GM15510 (cell line): ENCODE measurements around the gene KAT5.

Source experiments
- POLR2A ChIP-seq: IDR thresholded peaks from 3 replicates; pipeline ENCODE4 v1.6.1; 2011; ENCODE audit warnings: borderline replicate concordance; ENCODE audit not compliant: insufficient read length; ENCODE audit errors: extremely low read depth

KAT5 gene

GRCh38 chr11:65711785-65712632 is at the start of gene KAT5:
Gene KAT5 (plus strand): TSS chr11:65712252. CDS start chr11:65712268, 16 bp downstream.
- TF ChIP-seq POLR2A = peak; percentile 77

DNA sequence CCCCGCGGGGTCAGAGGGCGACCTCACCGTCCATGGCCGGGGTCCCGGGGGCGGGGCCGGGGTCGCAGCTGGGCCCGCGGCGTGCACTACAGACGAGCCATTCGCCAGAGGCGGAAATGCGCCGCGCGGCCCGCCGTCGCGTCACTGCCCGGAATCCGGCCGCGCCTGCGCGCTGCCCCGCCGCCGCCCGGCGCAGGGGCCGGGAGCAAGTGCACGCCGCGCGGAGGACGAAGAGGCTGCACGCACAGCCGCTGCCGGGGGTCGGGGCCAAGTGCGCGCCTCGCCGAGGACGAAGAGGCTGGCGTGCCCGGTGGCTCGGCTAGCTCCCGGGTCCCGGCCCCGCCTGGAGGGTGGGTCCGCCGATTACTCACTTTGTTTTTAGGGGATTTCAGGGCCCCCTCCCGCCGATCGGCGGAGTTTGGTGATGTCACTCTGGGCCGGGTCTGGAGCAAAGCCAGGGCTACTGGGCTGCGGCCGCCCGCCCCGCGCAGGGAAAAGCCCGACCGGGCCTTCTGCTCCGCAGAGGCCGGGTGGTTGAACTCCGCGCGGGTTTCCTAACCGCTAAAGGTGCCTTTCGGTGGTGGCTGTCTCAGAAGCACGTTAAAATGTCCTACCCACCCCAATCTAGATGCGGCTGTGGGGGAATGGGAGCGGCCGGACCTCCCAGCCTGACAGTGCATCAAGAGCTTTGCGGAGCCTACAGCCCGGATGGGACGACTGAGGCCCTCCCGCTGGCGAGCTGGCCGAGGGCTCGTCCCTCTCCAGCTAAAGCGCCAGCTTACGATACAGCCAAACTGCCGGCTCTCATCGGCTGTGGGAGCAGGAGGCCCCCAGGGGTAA is 49.0 kb upstream of the KAT5 start, which contains the start of gene RELA:
TSS of gene RELA (minus strand) at position 118 of the 840 bp plus-strand sequence. CDS start at position 34, 84 bp downstream.
- peak; percentile 72 for TF ChIP-seq POLR2A

DNA sequence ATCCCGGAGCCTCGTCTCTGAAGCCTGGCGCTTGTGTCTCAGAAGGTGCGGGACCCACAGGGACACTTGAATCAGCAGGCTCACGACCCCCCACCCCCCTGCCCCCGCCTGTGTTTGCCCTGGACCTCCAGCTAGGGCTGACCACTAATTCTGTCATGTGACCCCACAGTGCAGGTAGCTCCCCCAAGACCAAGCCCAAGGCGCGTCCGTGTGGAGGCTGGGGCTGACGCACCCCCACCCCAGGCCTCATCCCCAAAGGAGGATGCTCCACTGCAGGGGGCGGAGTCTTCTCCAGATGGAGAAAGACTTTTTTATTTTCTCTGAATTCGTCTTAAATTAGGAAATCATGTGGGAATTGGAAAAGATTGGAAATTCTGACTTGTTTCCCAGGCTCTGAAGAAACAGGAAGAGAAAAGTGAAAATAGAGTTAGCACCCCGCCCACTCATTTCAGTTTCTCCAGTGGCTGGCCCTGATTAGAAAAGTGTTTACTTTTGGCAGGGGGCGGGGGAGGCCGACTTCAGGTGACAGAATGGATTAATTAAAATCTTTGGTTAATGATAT is 48.3 kb upstream of the KAT5 start:
- no peak for TF ChIP-seq POLR2A

DNA sequence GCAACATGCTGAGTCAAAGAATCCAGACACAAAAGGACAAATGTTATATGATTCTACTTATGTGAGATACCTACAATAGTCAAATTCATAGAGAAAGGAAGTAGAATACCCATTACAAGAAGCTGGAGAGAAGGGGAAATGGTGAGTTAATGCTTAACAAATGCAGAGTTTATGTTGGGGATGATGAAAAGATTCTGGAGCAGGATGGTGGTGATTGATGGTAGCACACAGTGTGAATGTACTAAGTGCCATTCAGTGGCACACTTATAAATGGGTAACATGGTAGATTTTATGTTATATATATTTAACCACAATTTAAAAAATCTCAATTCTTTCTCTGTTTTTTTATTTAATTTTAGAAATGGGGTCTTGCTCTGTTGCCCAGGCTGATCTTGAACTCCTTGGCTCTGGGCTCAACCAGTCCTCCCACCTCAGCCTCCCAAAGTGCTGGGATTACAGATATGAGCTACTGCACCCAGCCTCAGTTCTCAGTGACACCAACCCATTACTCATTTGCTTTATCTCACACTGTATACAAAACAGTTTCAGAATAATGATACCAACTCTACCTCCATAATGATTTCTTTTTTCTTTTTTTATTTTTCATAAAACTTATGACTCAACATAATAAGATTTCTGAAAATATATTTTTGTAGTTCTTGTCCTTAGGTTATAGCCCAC is 39.7 kb upstream of the KAT5 start:
- TF ChIP-seq POLR2A = no peak

GRCh38 chr11:65672982-65673381 is 39.1 kb upstream of the KAT5 start:
- no peak for TF ChIP-seq POLR2A

GRCh38 chr11:65680192-65680743 is 31.8 kb upstream of the KAT5 start:
- TF ChIP-seq POLR2A = no peak

GRCh38 chr11:65685981-65686380 is 26.1 kb upstream of the KAT5 start:
- no peak for TF ChIP-seq POLR2A

GRCh38 chr11:65692367-65692766 is 19.7 kb upstream of the KAT5 start:
- no peak for TF ChIP-seq POLR2A

DNA sequence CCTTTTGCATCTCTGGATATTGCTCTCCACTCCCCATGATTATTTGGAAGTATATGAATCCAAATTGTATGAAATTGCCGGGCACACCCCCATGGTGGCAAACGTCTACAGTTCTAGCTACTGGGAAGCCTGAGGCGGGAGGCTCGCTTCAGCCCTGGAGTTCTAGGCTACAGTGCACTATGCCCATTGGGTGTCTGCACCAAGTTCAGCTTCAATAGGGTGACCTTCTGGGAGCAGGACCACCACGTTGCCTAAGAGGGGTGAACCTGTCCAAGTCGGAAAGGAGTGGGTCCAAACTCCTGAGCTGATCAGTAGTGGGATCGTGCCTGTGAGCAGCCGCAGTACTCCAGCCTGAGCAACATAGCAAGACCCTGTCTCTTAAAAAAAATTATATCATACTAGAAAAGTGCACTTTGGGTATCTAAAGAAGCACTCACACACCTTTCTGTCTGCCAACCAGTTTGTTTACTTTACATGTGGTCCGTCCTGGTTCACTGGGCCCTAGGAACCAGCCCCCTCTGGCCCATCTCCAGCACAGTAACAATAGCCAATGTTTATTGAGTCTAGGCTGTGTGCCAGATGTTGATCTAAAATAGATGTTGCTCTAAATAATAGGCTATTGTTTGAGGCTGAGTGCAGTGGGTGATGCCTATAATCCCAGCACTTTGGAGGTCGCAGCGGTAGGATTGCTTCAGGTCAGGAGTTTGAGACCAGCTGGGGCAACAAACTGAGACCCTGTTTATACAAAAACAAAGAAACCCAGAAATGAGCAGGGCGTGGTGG is 16.4 kb upstream of the KAT5 start:
- TF ChIP-seq POLR2A = no peak

DNA sequence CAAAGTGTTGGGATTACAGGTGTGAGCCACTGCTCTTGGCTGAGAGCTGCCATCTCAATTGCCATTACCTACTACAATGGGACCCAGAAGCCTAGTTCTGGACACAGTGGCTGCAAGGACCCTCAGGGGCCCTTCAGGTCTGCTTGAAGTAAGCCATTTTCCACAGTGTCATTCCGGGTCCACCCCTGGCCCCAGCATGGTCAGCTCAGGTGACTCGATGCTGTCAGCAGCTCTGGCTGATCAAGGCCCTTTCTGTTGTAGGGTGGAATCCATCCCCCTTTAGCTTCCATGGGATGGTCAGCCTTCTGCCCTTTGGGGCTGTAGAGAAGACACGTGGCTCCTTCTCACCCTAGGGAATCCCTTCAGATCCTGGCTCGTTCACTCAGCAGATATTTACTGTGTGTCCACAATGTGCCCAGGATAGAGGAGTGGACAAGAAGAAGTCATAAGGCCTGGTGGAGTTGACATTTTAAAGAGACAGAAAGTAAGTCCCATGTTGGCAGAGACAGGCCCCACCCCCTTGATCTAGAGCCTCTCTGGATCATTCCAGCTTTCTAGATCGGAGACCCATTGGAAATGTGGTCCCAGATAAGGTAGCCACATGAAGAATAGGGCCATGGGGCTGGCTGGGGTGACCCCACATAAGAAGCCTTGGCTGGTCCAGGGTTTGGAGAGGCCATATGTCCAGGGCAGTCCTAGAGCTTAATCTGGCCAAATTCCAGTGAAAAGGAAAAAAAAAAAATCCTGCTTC is 15.1 kb upstream of the KAT5 start:
- no peak for TF ChIP-seq POLR2A

DNA sequence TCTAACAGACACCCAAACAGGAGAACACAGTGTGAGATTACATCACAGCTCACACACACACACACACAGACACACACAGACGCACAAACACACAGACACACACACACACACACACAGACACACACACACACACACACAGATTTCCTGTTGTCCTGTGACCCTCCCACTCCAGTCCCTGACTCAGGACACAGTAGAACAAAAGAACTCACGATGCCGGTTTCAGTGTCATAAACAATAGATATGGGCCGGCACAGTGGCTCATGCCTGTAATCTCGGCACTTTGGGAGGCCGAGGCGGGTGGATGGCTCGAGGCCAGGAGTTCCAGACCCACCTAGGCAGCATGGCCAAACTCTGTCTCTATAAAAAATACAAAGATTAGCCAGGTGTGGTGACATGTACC is 13.8 kb upstream of the KAT5 start:
- no peak for TF ChIP-seq POLR2A

GRCh38 chr11:65699306-65699705 is 12.7 kb upstream of the KAT5 start:
- no peak for TF ChIP-seq POLR2A

GRCh38 chr11:65700399-65700798 is 11.7 kb upstream of the KAT5 start:
- TF ChIP-seq POLR2A = no peak
